ENCODE measurements around the gene MB. TPM values are rescaled to one million over a fixed set of nuclear protein-coding genes. Genes with fewer than 3 reads are reported as not detected.

Gene MB
- polyA plus RNA-seq, 3 donors: not detected

GRCh38 chr22:35620624-35621251 lies 3.6 kb upstream of the MB start:
- peaks cover 5 to 12% (median 10%) of the 10 kb centered on the region in 3 donors for H3K27me3 Mint-ChIP-seq (ENCODE audit: low read depth in 3 of 3)
- no peaks in the 10 kb centered on the region for H3K9me3 ChIP-seq (replicated peaks in 1 of 2; ENCODE audit: control insufficient read depth in 1 of 2, insufficient read depth in 1 of 2, low read length in 2 of 2)
- peaks cover 4% of the 10 kb centered on the region in 2 donors for H3K4me1 ChIP-seq (ENCODE audit: control insufficient read depth in 1 of 2, insufficient read depth in 2 of 2, low read length in 2 of 2)
- no peaks in the 10 kb centered on the region for H3K36me3 ChIP-seq (replicated peaks in 1 of 2; ENCODE audit: control insufficient read depth in 1 of 2, insufficient read depth in 2 of 2, low read length in 2 of 2)
- H3K9me3 Mint-ChIP-seq: no peaks in the 10 kb centered on the region
- no peak overlapping the region for H3K4me3 Mint-ChIP-seq
- no peaks in the 10 kb centered on the region for H3K79me2 ChIP-seq (ENCODE audit: insufficient read depth, low read length)
- H4K20me1 ChIP-seq (ENCODE audit: insufficient read depth, low read length): no peaks in the 10 kb centered on the region
- H3K4me3 ChIP-seq (replicated peaks in 1 of 3; ENCODE audit: low read depth in 2 of 3, low read length in 3 of 3): no peak overlapping the region
- no peak overlapping the region for H2AFZ ChIP-seq (ENCODE audit: insufficient read depth, low read depth, low read length, poor library complexity, severe bottlenecking)
- WGBS (ENCODE audit: insufficient coverage): 99% methylated on average over 8 of the region's 15 CpGs
- peaks cover 10% of the 10 kb centered on the region for H3K4me1 Mint-ChIP-seq
- no peaks in the 10 kb centered on the region for H3K36me3 Mint-ChIP-seq
- no peak overlapping the region for H3K9ac ChIP-seq (ENCODE audit: insufficient read depth, low read length, poor library complexity, severe bottlenecking)
- H3K27ac ChIP-seq (ENCODE audit: low read depth in 1 of 2, low read length in 2 of 2): no peak overlapping the region
- intact Hi-C loops (cut with micrococcal nuclease): loop anchor here (5.0 to 10.0 kb wide), 5 partner anchors 38 to 502 kb away; no protein-coding TSS in a partner anchor
- no peak overlapping the region for H3K4me2 ChIP-seq (replicated peaks; ENCODE audit: extremely low read depth, low read length, poor library complexity, severe bottlenecking)
- no peak overlapping the region for H3K27ac Mint-ChIP-seq
- TF ChIP-seq CTCF (IDR thresholded peaks at IDR 0.05): no peak
- peaks cover 0 to 4% of the 10 kb centered on the region in 2 donors for H3K27me3 ChIP-seq (ENCODE audit: control insufficient read depth in 2 of 2, insufficient read depth in 2 of 2, low read length in 2 of 2)
- DNase-seq: no peak

- Mint-ChIP-seq H3K36me3 (no peaks in the 10 kb centered on the region), H3K9me3 (peaks cover 0 to 2% (median 0%) of the 10 kb centered on the region in 7 donors), H3K27ac (no peak overlapping the region), H3K4me1 (peaks cover 18% of the 10 kb centered on the region), H3K4me3 (no peak overlapping the region), H3K27me3 (ENCODE audit: low read depth in 3 of 3) (peaks cover 10 to 16% (median 14%) of the 10 kb centered on the region in 3 donors)
- Histone ChIP-seq H3K27me3 (ENCODE audit: control insufficient read depth in 2 of 2, insufficient read depth in 2 of 2, low read length in 2 of 2) (peaks cover 0 to 2% of the 10 kb centered on the region in 2 donors), H3K9ac (ENCODE audit: insufficient read depth, low read length, poor library complexity, severe bottlenecking) (no peak overlapping the region), H3K4me3 (replicated peaks in 1 of 3; ENCODE audit: low read depth in 2 of 3, low read length in 3 of 3) (no peak overlapping the region), H4K20me1 (ENCODE audit: insufficient read depth, low read length) (no peaks in the 10 kb centered on the region), H3K27ac (ENCODE audit: low read depth in 1 of 2, low read length in 2 of 2) (no peak overlapping the region), H3K36me3 (replicated peaks in 1 of 2; ENCODE audit: control insufficient read depth in 1 of 2, insufficient read depth in 2 of 2, low read length in 2 of 2) (no peaks in the 10 kb centered on the region), H3K4me2 (replicated peaks; ENCODE audit: extremely low read depth, low read length, poor library complexity, severe bottlenecking) (no peak overlapping the region), H3K9me3 (replicated peaks in 1 of 2; ENCODE audit: control insufficient read depth in 1 of 2, insufficient read depth in 1 of 2, low read length in 2 of 2) (no peaks in the 10 kb centered on the region), H3K4me1 (ENCODE audit: control insufficient read depth in 1 of 2, insufficient read depth in 2 of 2, low read length in 2 of 2) (peaks cover 7 to 12% of the 10 kb centered on the region in 2 donors), H3K79me2 (ENCODE audit: insufficient read depth, low read length) (no peaks in the 10 kb centered on the region), H2AFZ (ENCODE audit: insufficient read depth, low read depth, low read length, poor library complexity, severe bottlenecking) (no peak overlapping the region)
- intact Hi-C loops (cut with micrococcal nuclease): loop anchor here (5.0 to 10.0 kb wide), 5 partner anchors 37 to 503 kb away; no protein-coding TSS in a partner anchor
- 97% methylated on average over 11 of the region's 13 CpGs for WGBS (ENCODE audit: insufficient coverage)
- no peak for DNase-seq
- no peak for TF ChIP-seq CTCF (IDR thresholded peaks at IDR 0.05)
Observed at GRCh38 chr22:35619336-35620094, 2.4 kb upstream of the MB start.
